Lung (tissue), 12 donors: ENCODE measurements around the gene CAMK2D. TPM values are rescaled to one million over a fixed set of nuclear protein-coding genes. Genes with fewer than 3 reads are reported as not detected.
"Not testable (repeated sequence)": the region's sequence is repeated elsewhere in the genome, so short reads cannot be mapped to it uniquely, and the experiment has no call there.

Experiments
- ATAC-seq: fragments of 200-7000 bp; cut with Tn5 transposase; one replicate; pipeline ENCODE4 v1.9.1; 2020; ENCODE audit warnings: moderate number of reproducible peaks; ENCODE audit not compliant: insufficient read depth, low FRiP score
- DNase-seq, 3 donors: peaks; one replicate each; pipeline ENCODE4 v3.0.0-alpha.2; 2013 to 2017
- H3K27ac ChIP-seq, 2 donors: one replicate each; pipeline ENCODE4 v1.5.1; 2013; ENCODE audit warnings: mild to moderate bottlenecking in 2 of 2, moderate library complexity in 2 of 2, control low read depth in 1 of 2, inconsistent platforms in 1 of 2, low read depth in 1 of 2, low read length in 1 of 2
- H3K27me3 ChIP-seq, 3 donors: one replicate each; pipeline ENCODE4 v1.5.1; 2013; ENCODE audit warnings: low read length in 2 of 3; ENCODE audit not compliant: control insufficient read depth in 3 of 3, insufficient read depth in 3 of 3
- H3K36me3 ChIP-seq, 4 donors: one replicate each; pipeline ENCODE4 v1.5.1; 2013; ENCODE audit warnings: low read length in 4 of 4, mild to moderate bottlenecking in 1 of 4, moderate library complexity in 1 of 4; ENCODE audit not compliant: control insufficient read depth in 4 of 4, insufficient read depth in 4 of 4
- H3K4me1 ChIP-seq, 5 donors: one replicate each; pipeline ENCODE4 v1.5.1; 2013; ENCODE audit warnings: low read length in 5 of 5, mild to moderate bottlenecking in 2 of 5, moderate library complexity in 1 of 5; ENCODE audit not compliant: control insufficient read depth in 5 of 5, insufficient read depth in 5 of 5
- H3K4me3 ChIP-seq: one replicate; pipeline ENCODE4 v1.5.1; 2013; ENCODE audit warnings: mild to moderate bottlenecking, control low read depth, moderate library complexity
- H3K9ac ChIP-seq, 2 donors: one replicate each; pipeline ENCODE4 v1.5.1; 2013; ENCODE audit warnings: low read length in 2 of 2, control low read depth in 1 of 2; ENCODE audit not compliant: insufficient read depth in 1 of 2
- H3K9me3 ChIP-seq, 4 donors: one replicate each; pipeline ENCODE4 v1.5.1; 2013; ENCODE audit warnings: low read length in 3 of 4, mild to moderate bottlenecking in 1 of 4, moderate library complexity in 1 of 4; ENCODE audit not compliant: control insufficient read depth in 4 of 4, insufficient read depth in 3 of 4
- CTCF ChIP-seq: IDR thresholded peaks from 2 replicates; pipeline ENCODE4 v1.5.1; 2012; ENCODE audit warnings: mild to moderate bottlenecking; ENCODE audit errors: control extremely low read depth, extremely low read depth
- WGBS, 2 donors: extraction: QIAGEN DNeasy Blood & Tissue Kit; methylation state at CpG; one replicate each; pipeline ENCODE4 v1.1.7; 2013; 5-methylcytosine and 5-hydroxymethylcytosine counted together
- polyA plus RNA-seq, 2 donors: library from polyadenylated mRNA; stranded (reverse); fragments of 200-250 nt; gene quantifications; one replicate each; pipeline ENCODE4 v1.2.1, GENCODE V29; 2013
- total RNA-seq, 2 donors: library from RNA; depleted of rRNA in 1 of 2; stranded (reverse); fragments of >200 nt in 1 of 2; gene quantifications; one replicate each; pipeline ENCODE4 v1.2.1, GENCODE V29; 2014 to 2021
- donor health status: control.
- donor health status: control.
- donor health status: Bipolar disorder and iron deficiency.
- donor health status: healthy.
- donor health status: DM: yes; HTN: yes; CAD: no.

The CAMK2D gene
- total and polyA plus RNA-seq, 4 donors: 11.9 to 98.2 (median 36.6) TPM

- no peak for TF ChIP-seq CTCF
- H3K4me1 ChIP-seq: peaks cover 0 to 10% (median 0%) of the 10 kb centered on the region in 5 donors
- H3K9me3 ChIP-seq: peaks cover 0 to 4% (median 1%) of the 10 kb centered on the region in 4 donors
- DNase-seq (no peak), ATAC-seq (no peak)
- no peak overlapping the region for H3K4me3 ChIP-seq
- no peaks in the 10 kb centered on the region for H3K36me3 ChIP-seq
- no peak overlapping the region for H3K9ac ChIP-seq
- no peaks in the 10 kb centered on the region for H3K27me3 ChIP-seq
- H3K27ac ChIP-seq: no peak overlapping the region
These were observed 45.3 kb upstream of the CAMK2D start for GRCh38 chr4:113806850-113807249.

GRCh38 chr4:113801882-113802281 lies 40.3 kb upstream of the CAMK2D start:
- Histone ChIP-seq H3K27ac (no peak overlapping the region), H3K9me3 (peaks cover 0 to 4% (median 1%) of the 10 kb centered on the region in 4 donors), H3K36me3 (no peaks in the 10 kb centered on the region), H3K4me3 (no peak overlapping the region), H3K4me1 (no peaks in the 10 kb centered on the region), H3K27me3 (no peaks in the 10 kb centered on the region), H3K9ac (no peak overlapping the region)
- DNase-seq: no peak
- TF ChIP-seq CTCF: no peak
- no peak for ATAC-seq

- H3K9ac ChIP-seq, DNase-seq, H3K27ac ChIP-seq, H3K9me3 ChIP-seq, H3K4me3 ChIP-seq, H3K4me1 ChIP-seq, H3K27me3 ChIP-seq, H3K36me3 ChIP-seq, ATAC-seq: not testable (repeated sequence)
- 96 to 97% methylated on average over 24 of the region's 24 CpGs for WGBS, 2 donors
These were observed 34.8 kb upstream of the CAMK2D start for GRCh38 chr4:113796381-113796780.

GRCh38 chr4:113790478-113790877 lies 28.9 kb upstream of the CAMK2D start:
- no peak overlapping the region for H3K27ac ChIP-seq
- no peak for ATAC-seq
- no peaks in the 10 kb centered on the region for H3K36me3 ChIP-seq
- 30 to 64% methylated on average over 1 of the region's 1 CpG for WGBS, 2 donors
- no peaks in the 10 kb centered on the region for H3K4me1 ChIP-seq
- TF ChIP-seq CTCF: no peak
- no peak for DNase-seq
- no peaks in the 10 kb centered on the region for H3K27me3 ChIP-seq
- H3K4me3 ChIP-seq: no peak overlapping the region
- H3K9ac ChIP-seq: no peak overlapping the region
- peaks cover 0 to 4% (median 0%) of the 10 kb centered on the region in 4 donors for H3K9me3 ChIP-seq
